Measurements from ENCODE around the gene HSPA4L.

The HSPA4L gene

DNA sequence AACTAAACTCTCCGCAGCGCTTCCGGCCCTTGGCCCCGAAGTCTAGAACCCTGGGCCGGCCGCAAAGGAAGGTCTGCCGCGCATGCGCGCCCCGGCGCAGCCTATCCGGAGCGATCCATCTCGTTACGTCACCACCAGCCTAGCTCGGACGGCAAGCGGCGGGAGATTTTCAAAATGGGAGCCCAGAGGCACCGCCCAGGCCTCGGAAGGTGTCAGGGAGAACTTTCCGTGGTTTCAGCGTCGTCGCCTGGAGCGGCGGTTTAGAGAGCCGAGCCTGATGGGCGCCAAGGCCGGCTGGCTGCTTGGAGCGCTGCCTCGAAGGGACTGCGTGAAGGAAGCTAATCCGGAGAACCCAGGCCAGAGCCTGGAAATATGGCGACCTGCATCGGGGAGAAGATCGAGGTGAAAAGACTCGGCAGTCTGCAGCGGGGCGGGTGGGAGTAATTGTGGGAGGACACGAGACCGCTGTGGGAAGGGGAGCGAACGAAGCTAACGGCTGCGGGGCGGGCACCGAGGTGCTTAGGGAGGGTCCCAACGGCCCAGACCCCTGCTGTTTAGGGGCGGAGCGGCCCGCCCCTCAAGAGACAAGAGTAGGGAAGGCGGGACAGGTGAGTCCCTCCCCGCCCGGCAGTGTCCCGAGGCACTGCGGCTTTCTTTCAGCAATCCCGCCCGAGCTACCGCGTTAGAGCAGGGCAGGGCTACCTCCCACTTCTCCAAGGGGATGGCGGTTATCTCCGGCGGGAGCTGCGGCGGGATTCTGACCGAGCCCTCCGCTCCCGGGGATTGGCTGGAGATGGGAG lies 98.8 kb downstream of the HSPA4L start, which contains the start of gene PLK4:
Gene PLK4 (plus strand): TSS at position 131 of the 800 bp plus-strand sequence. CDS start 242 bp downstream, at position 373.
- peak within 1 kb of the TSS; percentile 73 for H3K4me3 ChIP-seq (ENCODE audit: low read depth, low read length)
- peak; percentile 91 for DNase-seq (ENCODE audit: low read depth)
- TF ChIP-seq, protein P1, sequence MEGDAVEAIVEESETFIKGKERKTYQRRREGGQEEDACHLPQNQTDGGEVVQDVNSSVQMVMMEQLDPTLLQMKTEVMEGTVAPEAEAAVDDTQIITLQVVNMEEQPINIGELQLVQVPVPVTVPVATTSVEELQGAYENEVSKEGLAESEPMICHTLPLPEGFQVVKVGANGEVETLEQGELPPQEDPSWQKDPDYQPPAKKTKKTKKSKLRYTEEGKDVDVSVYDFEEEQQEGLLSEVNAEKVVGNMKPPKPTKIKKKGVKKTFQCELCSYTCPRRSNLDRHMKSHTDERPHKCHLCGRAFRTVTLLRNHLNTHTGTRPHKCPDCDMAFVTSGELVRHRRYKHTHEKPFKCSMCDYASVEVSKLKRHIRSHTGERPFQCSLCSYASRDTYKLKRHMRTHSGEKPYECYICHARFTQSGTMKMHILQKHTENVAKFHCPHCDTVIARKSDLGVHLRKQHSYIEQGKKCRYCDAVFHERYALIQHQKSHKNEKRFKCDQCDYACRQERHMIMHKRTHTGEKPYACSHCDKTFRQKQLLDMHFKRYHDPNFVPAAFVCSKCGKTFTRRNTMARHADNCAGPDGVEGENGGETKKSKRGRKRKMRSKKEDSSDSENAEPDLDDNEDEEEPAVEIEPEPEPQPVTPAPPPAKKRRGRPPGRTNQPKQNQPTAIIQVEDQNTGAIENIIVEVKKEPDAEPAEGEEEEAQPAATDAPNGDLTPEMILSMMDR (IDR thresholded peaks at IDR 0.05; ENCODE audit: low read depth, low read length, missing control alignments), result no peak

GRCh38 chr4:127881563-127881864 lies 99.4 kb downstream of the HSPA4L start:
- TF ChIP-seq, protein P1 (IDR thresholded peaks at IDR 0.05; ENCODE audit: low read depth, low read length, missing control alignments), result no peak
- DNase-seq (ENCODE audit: low read depth), result no peak
- peak overlapping the region; percentile 73 for H3K4me3 ChIP-seq (ENCODE audit: low read depth, low read length)

DNA sequence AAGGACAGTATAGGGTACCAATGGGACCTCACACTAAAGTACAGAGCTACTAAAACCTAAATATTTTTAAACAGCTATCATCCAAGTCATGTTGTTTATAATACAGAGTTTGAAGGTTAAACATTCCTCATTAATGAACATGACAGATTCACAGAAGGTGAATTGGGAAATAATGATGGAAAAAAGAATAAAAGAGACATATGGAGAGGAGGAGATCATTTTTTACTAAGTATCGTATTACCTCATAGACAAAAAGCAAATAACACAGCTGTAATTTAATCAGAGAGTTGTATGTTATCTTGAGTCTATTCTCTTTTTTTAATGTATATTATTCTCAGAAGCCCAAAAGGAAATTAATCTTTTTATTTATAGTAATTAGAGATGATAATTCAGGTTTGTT lies 106.4 kb downstream of the HSPA4L start:
- no peak for DNase-seq (ENCODE audit: low read depth)
- TF ChIP-seq, protein P1 (IDR thresholded peaks at IDR 0.05; ENCODE audit: low read depth, low read length, missing control alignments), result no peak

GRCh38 chr4:127889903-127890302 lies 107.8 kb downstream of the HSPA4L start:
- no peak for DNase-seq (ENCODE audit: low read depth)
- TF ChIP-seq, protein P1 (IDR thresholded peaks at IDR 0.05; ENCODE audit: low read depth, low read length, missing control alignments), result no peak
- H3K4me3 ChIP-seq (ENCODE audit: low read depth, low read length), result no peak overlapping the region

More for the DNA sequence above, 106.4 kb downstream of the HSPA4L start:
- H3K4me3 ChIP-seq (ENCODE audit: low read depth, low read length), result no peak overlapping the region
